ENCODE data around the gene TSC22D1.

DNA sequence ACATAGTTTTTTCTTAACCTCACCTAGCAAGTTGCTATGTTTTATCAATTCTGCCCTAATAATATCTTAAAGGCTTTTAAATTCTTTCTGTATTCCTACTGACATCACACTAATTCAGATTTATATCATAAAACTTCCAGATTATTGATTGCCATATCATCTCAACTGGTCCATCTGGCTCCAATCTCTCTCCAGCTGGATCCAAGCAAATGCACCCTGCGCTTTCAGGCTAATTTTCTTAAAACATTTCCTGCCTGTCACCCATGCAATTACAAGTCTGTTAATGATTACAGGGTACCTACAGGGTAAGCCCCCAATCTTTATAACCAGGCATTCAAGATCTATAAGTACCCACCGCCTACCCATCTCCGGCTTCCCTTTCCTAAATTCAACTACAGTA is 107.3 kb downstream of the TSC22D1 start:
- no peak for TF ChIP-seq CTCF (IDR thresholded peaks at IDR 0.05; ENCODE audit: low read length)
- TF ChIP-seq EZH2 (optimal IDR thresholded peaks at IDR 0.05; ENCODE audit: low read depth, low read length), result no peak

Data from MM.1S (cell line).